GM12865 (cell line): ENCODE results near the gene RANGRF.
A peak's percentile ranks its signal among the peaks of the same experiment; 100 is the strongest.

Source experiments
- DNase-seq: peaks from one replicate; pipeline ENCODE4 v3.0.0; 2010; ENCODE audit warnings: low read depth
- H3K4me3 ChIP-seq: 2 replicates; pipeline ENCODE4 v1.5.1; 2011; ENCODE audit warnings: mild to moderate bottlenecking, low read depth, low read length, control low read depth
- CTCF ChIP-seq: IDR thresholded peaks from 2 replicates; pipeline ENCODE4 v1.5.1; 2011; ENCODE audit warnings: low read length, control low read depth, low read depth, inconsistent platforms; ENCODE audit not compliant: insufficient read depth; ENCODE audit errors: missing control alignments

The RANGRF gene

GRCh38 chr17:8337802-8338752 is 49.6 kb downstream of the RANGRF start:
- TF ChIP-seq CTCF: no peak
- no peak overlapping the region for H3K4me3 ChIP-seq
- peak; percentile 37 for DNase-seq

- TF ChIP-seq CTCF: no peak
- H3K4me3 ChIP-seq: no peak overlapping the region
- no peak for DNase-seq
Observed at GRCh38 chr17:8338753-8339140, 50.3 kb downstream of the RANGRF start.

GRCh38 chr17:8339540-8339939 is 51.1 kb downstream of the RANGRF start, which contains the start of gene ODF4:
Gene ODF4 (plus strand): TSS chr17:8339840. CDS start chr17:8340052, 212 bp downstream.
- no peak for DNase-seq
- no peak within 1 kb of the TSS for H3K4me3 ChIP-seq
- TF ChIP-seq CTCF: no peak
